GM12875 (cell line): Measurements from ENCODE around the gene BNIP1.
"Not testable (repeated sequence)": the region's sequence is repeated elsewhere in the genome, so short reads cannot be mapped to it uniquely, and the experiment has no call there.

Experiments used
- H3K4me3 ChIP-seq: one replicate; pipeline ENCODE4 v1.5.1; 2011; ENCODE audit warnings: low read depth, low read length, control low read depth
- TF ChIP-seq, protein P1 (sequence below): IDR thresholded peaks from 2 replicates; pipeline ENCODE4 v1.5.1; 2011; ENCODE audit warnings: low read depth, mild to moderate bottlenecking, control low read depth, inconsistent platforms, low read length, moderate library complexity, borderline replicate concordance; ENCODE audit not compliant: insufficient read depth

BNIP1 gene

GRCh38 chr5:173119719-173120118 is 24.6 kb upstream of the BNIP1 start:
- no peak overlapping the region for H3K4me3 ChIP-seq
- TF ChIP-seq, protein P1, sequence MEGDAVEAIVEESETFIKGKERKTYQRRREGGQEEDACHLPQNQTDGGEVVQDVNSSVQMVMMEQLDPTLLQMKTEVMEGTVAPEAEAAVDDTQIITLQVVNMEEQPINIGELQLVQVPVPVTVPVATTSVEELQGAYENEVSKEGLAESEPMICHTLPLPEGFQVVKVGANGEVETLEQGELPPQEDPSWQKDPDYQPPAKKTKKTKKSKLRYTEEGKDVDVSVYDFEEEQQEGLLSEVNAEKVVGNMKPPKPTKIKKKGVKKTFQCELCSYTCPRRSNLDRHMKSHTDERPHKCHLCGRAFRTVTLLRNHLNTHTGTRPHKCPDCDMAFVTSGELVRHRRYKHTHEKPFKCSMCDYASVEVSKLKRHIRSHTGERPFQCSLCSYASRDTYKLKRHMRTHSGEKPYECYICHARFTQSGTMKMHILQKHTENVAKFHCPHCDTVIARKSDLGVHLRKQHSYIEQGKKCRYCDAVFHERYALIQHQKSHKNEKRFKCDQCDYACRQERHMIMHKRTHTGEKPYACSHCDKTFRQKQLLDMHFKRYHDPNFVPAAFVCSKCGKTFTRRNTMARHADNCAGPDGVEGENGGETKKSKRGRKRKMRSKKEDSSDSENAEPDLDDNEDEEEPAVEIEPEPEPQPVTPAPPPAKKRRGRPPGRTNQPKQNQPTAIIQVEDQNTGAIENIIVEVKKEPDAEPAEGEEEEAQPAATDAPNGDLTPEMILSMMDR = no peak

DNA sequence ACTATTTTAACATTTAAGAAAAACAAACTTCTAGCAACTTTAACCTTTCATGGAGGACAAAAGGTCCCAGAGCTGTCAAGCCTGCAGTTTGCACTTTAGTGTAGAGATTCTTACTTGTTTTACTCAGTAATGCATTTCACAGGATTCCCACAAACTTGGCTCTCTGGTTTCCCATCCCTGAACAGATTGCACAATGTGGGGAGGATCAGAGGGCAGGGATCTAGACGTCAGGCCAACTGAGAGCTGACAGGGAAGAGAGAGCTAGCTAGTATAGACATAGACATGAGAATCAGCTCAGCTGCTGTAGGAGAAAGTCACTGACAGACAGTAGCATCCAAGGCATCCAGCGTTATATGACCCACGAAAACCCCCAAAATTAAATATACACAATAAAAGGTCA is 20.9 kb upstream of the BNIP1 start:
- TF ChIP-seq, protein P1 = no peak
- H3K4me3 ChIP-seq = no peak overlapping the region

DNA sequence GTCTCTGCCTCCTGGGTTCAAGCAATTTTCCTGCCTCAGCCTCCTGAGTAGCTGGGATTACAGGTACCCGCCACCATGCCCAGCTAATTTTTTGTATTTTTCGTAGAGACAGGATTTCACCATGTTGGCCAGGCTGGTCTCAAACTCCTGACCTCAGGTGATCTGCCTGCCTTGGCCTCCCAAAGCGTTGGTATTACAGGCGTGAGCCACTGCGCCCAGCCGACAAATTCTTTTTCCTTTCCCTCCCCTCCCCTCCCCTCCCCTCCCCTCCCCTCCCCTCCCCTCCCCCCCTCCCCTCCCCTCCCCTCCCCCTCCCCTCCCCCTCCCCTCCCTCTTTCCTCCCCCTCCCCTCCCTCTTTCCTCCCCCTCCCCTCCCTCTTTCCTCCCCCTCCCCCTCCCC is 12.2 kb upstream of the BNIP1 start:
- not testable (repeated sequence) for H3K4me3 ChIP-seq

DNA sequence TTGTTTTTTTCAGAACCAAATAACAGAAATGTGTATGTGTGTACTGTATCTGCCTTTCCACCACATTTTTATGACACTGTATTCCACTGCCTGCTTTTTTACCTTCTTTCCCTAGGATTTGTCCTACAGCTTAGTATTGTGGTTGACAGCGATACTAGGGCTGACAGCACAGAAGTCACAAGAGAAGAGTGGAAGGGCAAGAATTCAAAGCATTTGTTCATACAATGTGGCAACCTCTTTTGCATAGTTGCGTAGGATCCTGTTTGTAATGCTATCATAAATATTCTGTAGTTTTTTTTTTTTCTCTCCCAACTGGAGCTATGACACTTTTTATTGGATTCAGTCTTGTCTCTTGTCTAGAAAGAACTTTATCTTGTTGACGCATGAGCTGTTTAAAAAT is 5.6 kb upstream of the BNIP1 start:
- no peak overlapping the region for H3K4me3 ChIP-seq
- TF ChIP-seq, protein P1 = no peak

DNA sequence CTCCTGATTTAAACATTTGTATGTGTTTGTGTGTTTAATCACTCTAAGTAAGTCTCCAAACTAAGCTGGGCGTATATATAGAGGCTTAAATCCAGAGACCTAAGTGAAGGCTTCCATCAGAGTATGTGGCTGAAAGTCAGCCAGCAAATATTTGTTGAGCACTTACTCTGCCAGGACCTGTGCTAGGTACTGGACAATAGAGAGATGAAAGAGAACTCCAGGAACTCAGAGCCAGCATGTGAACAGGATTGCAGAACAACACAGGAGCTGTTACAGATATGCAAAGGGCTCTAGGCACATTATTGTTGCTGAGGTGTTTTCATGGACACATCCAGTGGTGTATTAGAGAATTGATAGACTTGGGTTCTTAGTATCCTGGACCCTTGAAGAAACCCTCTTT is 4.7 kb upstream of the BNIP1 start:
- TF ChIP-seq, protein P1 = no peak
- no peak overlapping the region for H3K4me3 ChIP-seq

GRCh38 chr5:173140769-173141168 is 3.6 kb upstream of the BNIP1 start:
- H3K4me3 ChIP-seq = no peak overlapping the region
- TF ChIP-seq, protein P1 = no peak

DNA sequence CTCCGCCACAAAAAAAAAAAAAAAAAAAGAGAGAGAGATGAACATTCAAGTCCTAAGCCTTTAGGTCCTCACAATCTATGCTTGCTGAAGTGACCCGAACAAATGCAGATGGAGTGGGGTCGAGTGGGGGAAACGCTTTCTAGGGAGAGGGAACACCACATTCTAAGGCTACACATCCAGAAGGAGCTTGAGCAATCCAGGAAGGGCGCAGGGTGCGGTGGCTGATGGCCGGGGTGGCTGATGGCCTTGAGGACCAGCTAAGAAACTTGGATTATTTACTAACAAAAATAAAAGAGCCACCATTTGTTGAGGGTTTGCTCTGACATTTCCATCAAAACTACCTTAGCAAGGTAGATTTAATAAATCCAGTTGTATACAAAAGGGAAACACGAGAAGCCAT is 764 bp upstream of the BNIP1 start:
- H3K4me3 ChIP-seq = no peak overlapping the region
- TF ChIP-seq, protein P1 = no peak

DNA sequence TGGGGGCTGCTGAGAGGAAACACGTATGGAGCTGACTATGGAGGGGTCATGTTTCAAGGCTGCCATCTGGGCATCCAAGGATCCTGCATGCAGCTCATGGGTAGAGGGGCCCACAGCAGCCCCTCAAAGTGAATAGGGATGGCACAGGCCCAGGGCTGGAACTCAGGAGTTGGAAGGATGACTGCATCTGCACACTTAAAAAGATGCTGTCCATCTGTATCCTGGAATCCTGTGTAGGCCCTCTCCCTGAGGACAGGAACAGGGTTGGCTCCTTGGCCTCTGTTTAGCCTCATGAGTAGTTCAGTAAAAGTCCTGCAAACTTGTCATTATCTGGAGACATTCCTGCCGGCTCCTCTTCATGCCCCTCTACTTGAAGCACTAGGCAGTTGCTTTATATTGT is 4.0 kb downstream of the BNIP1 start:
- H3K4me3 ChIP-seq = no peak overlapping the region
- TF ChIP-seq, protein P1 = no peak
